GM21737 (cell line): ENCODE measurements around the gene PDIA3.
A peak's percentile ranks its signal among the peaks of the same experiment; 100 is the strongest.
"Not testable (repeated sequence)": the region's sequence is repeated elsewhere in the genome, so short reads cannot be mapped to it uniquely, and the experiment has no call there.

Experiments
- ATAC-seq: cut with Tn5 transposase; IDR thresholded peaks from one replicate; pipeline ENCODE4 v1.9.1; 2021; ENCODE audit warnings: mild to moderate bottlenecking, moderate library complexity; ENCODE audit not compliant: unreplicated experiment

PDIA3 gene

GRCh38 chr15:43746245-43746902, at the start of gene PDIA3:
Gene PDIA3 (plus strand): TSS chr15:43746438. CDS start chr15:43746540, 102 bp downstream.
- ATAC-seq, result peak; percentile 75

GRCh38 chr15:43702174-43702573, 44.1 kb upstream of the PDIA3 start:
- no peak for ATAC-seq

GRCh38 chr15:43702701-43703424, 43.4 kb upstream of the PDIA3 start:
- no peak for ATAC-seq

GRCh38 chr15:43710431-43711131, 35.7 kb upstream of the PDIA3 start:
- ATAC-seq, result not testable (repeated sequence)

- no peak for ATAC-seq
These were observed 23.1 kb upstream of the PDIA3 start for GRCh38 chr15:43723151-43723550.

- ATAC-seq, result not testable (repeated sequence)
These were observed 19.9 kb upstream of the PDIA3 start for GRCh38 chr15:43726306-43726705.

GRCh38 chr15:43728053-43728725, 18.0 kb upstream of the PDIA3 start:
- not testable (repeated sequence) for ATAC-seq

GRCh38 chr15:43735416-43735815, 10.8 kb upstream of the PDIA3 start:
- no peak for ATAC-seq

- ATAC-seq, result peak; percentile 20
These were observed 668 bp downstream of the PDIA3 start for GRCh38 chr15:43746903-43747309.

GRCh38 chr15:43748376-43748775, 2.1 kb downstream of the PDIA3 start:
- no peak for ATAC-seq

- ATAC-seq, result no peak
These were observed 3.6 kb downstream of the PDIA3 start for GRCh38 chr15:43749690-43750345.

GRCh38 chr15:43751885-43752284, 5.6 kb downstream of the PDIA3 start:
- no peak for ATAC-seq

GRCh38 chr15:43762824-43763223, 16.6 kb downstream of the PDIA3 start:
- ATAC-seq, result no peak

- no peak for ATAC-seq
These were observed 17.7 kb downstream of the PDIA3 start for GRCh38 chr15:43763819-43764446.

GRCh38 chr15:43769584-43770228, 23.5 kb downstream of the PDIA3 start:
- no peak for ATAC-seq

GRCh38 chr15:43771816-43772215, 25.6 kb downstream of the PDIA3 start:
- ATAC-seq, result no peak

- no peak for ATAC-seq
These were observed 26.4 kb downstream of the PDIA3 start for GRCh38 chr15:43772624-43773023.

- no peak for ATAC-seq
These were observed 27.8 kb downstream of the PDIA3 start for GRCh38 chr15:43774062-43774461.

GRCh38 chr15:43775411-43775965, 29.2 kb downstream of the PDIA3 start:
- no peak for ATAC-seq
